Panc1 (cell line): ENCODE results near the gene RBKS. TPM values are rescaled to one million over a fixed set of nuclear protein-coding genes. Genes with fewer than 3 reads are reported as not detected.

Experiments
- ATAC-seq: fragments of 200-7000 bp; cut with Tn5 transposase; 2 replicates; pipeline ENCODE4 v1.9.1; 2020; ENCODE audit warnings: mild to moderate bottlenecking, moderate library complexity
- BruUV-seq: library from RNA; stranded (reverse); fragments of 400-500 nt; replicated peaks from 2 replicates; lab custom pipeline; 2021; lab: Mats Ljungman, UMichigan
- CTCF ChIA-PET: fragments of 300-600 bp; sonication (Branson Sonifier 250); formaldehyde crosslinking; loops from one replicate; lab custom pipeline; 2022; ENCODE audit warnings: antibody characterized with exemption; lab: Charles Lee
- POLR2A ChIA-PET: fragments of 300-600 bp; sonication (Branson Sonifier 250); formaldehyde crosslinking; loops from one replicate; lab custom pipeline; 2022; ENCODE audit warnings: antibody characterized with exemption; lab: Charles Lee
- DNase-seq: peaks from one replicate; pipeline ENCODE4 v3.0.0-alpha.2; 2010; ENCODE audit warnings: low read depth, low spot score
- H3K27ac ChIP-seq: 2 replicates; pipeline ENCODE4 v1.5.1; 2011; ENCODE audit warnings: mild to moderate bottlenecking, low read length, inconsistent platforms
- H3K27me3 ChIP-seq: fragments of 200-500 bp; sonication (Bioruptor generic); 2 replicates; pipeline ENCODE4 v1.6.0; 2014; ENCODE audit warnings: low read length, inconsistent platforms; ENCODE audit not compliant: control insufficient read depth, insufficient read depth
- H3K36me3 ChIP-seq: fragments of 200-500 bp; sonication (Bioruptor generic); 2 replicates; pipeline ENCODE4 v1.5.1; 2014; ENCODE audit warnings: inconsistent platforms, mild to moderate bottlenecking, low read length, moderate library complexity; ENCODE audit not compliant: control insufficient read depth, insufficient read depth
- H3K4me1 ChIP-seq: 2 replicates; pipeline ENCODE4 v1.5.1; 2011; ENCODE audit warnings: inconsistent platforms, mild to moderate bottlenecking, low read length, moderate library complexity; ENCODE audit not compliant: control insufficient read depth, insufficient read depth
- H3K4me3 ChIP-seq, 2 experiments: 2 replicates each; pipeline ENCODE4 v1.5.1; 2011 to 2012; ENCODE audit warnings: low read depth in 2 of 2, low read length in 2 of 2, mild to moderate bottlenecking in 2 of 2, inconsistent platforms in 1 of 2, moderate library complexity in 1 of 2
- H3K9me3 ChIP-seq: fragments of 200-500 bp; sonication (Bioruptor generic); 2 replicates; pipeline ENCODE4 v1.5.1; 2014; ENCODE audit warnings: low read depth, mild to moderate bottlenecking, inconsistent platforms, low read length, moderate library complexity; ENCODE audit not compliant: control insufficient read depth, insufficient read depth
- POLR2AphosphoS5 ChIP-seq: IDR thresholded peaks from 2 replicates; pipeline ENCODE4 v1.6.1; 2012; ENCODE audit warnings: mild to moderate bottlenecking, low read depth, low read length, moderate library complexity
- REST ChIP-seq, 2 experiments: IDR thresholded peaks; 2 replicates each; pipeline ENCODE4 v1.6.1; 2011 to 2012; ENCODE audit warnings: low read depth in 2 of 2, control low read depth in 1 of 2, low read length in 1 of 2, mild to moderate bottlenecking in 1 of 2, moderate library complexity in 1 of 2; ENCODE audit not compliant: insufficient read depth in 1 of 2
- SIN3A ChIP-seq: IDR thresholded peaks from 2 replicates; pipeline ENCODE4 v1.6.1; 2012; ENCODE audit warnings: low read depth, mild to moderate bottlenecking, low read length, moderate library complexity, borderline replicate concordance; ENCODE audit not compliant: insufficient read depth
- TCF7L2 ChIP-seq: IDR thresholded peaks from 2 replicates; pipeline ENCODE4 v1.6.1; 2011; ENCODE audit warnings: mild to moderate bottlenecking, low read depth, low read length, inconsistent platforms
- in situ Hi-C: cut with HindIII; loops from 2 replicates; pipeline ENCODE4 v1.10.0; 2016; ENCODE audit warnings: low sequenced_read_pairs, low pct_unique_long_range_greater_than_20kb
- intact Hi-C: fragments of 100-400 bp; cut with micrococcal nuclease; formaldehyde crosslinking; loops from one replicate; pipeline ENCODE4 v1.10.0; 2022; ENCODE audit not compliant: unreplicated experiment
- total RNA-seq: library from RNA; stranded (reverse); gene quantifications from one replicate; pipeline ENCODE4 v1.2.1, GENCODE V29; 2021; ENCODE audit not compliant: unreplicated experiment
- TF ChIP-seq, protein P1 (sequence below): fragments of 450-650 bp; IDR thresholded peaks from 2 replicates; pipeline ENCODE4 v1.5.1; 2017; ENCODE audit warnings: mild to moderate bottlenecking

Gene RBKS
- total RNA-seq, 1 experiment from 2014 or later, result 2.2 TPM

DNA sequence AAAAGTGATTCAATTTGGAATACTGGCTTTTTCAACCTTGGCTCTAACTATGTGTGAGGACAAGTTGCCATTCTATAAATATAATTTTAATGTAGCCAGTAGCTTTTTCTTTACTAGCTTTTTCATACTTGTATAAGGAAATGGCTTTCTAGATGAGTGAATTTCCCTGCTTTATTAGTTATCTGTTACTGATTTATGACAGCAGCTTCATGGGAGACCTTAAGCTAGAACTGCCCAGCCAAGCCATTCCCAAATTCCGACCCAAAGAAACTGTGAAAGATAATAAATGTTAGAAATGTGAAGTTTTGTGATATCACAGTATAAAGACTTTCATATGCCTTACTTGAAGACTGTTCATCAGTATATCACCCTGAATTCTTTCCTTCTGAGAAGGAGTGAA is 32.7 kb upstream of the RBKS start:
- Histone ChIP-seq H3K36me3 (no peaks in the 10 kb centered on the region), H3K9me3 (no peaks in the 10 kb centered on the region), H3K4me3 (no peak overlapping the region), H3K4me1 (no peaks in the 10 kb centered on the region), H3K27me3 (no peaks in the 10 kb centered on the region), H3K27ac (no peak overlapping the region)
- ChIA-PET POLR2A (no interaction called here), CTCF (no interaction called here)
- no TSS peak for BruUV-seq
- DNase-seq (no peak), ATAC-seq (no peak)
- no peak for TF ChIP-seq REST (IDR thresholded peaks at IDR 0.05; ENCODE audit: insufficient read depth in 1 of 2, low read depth in 2 of 2, low read length in 1 of 2)
- in situ Hi-C loops, result no loop called here
- intact Hi-C loops, result no loop called here

- ChIA-PET CTCF (no interaction called here), POLR2A (no interaction called here)
- H3K36me3 ChIP-seq, result no peaks in the 10 kb centered on the region
- DNase-seq, result no peak
- H3K4me1 ChIP-seq, result no peaks in the 10 kb centered on the region
- no TSS peak for BruUV-seq
- ATAC-seq, result no peak
- H3K27me3 ChIP-seq, result no peaks in the 10 kb centered on the region
- in situ Hi-C loops, result no loop called here
- H3K27ac ChIP-seq, result no peak overlapping the region
- no peak overlapping the region for H3K4me3 ChIP-seq
- intact Hi-C loops, result no loop called here
- TF ChIP-seq POLR2AphosphoS5 (no peak), REST (IDR thresholded peaks at IDR 0.05; ENCODE audit: insufficient read depth in 1 of 2, low read depth in 2 of 2, low read length in 1 of 2) (no peak), SIN3A (no peak), TCF7L2 (no peak)
- TF ChIP-seq, protein P1, sequence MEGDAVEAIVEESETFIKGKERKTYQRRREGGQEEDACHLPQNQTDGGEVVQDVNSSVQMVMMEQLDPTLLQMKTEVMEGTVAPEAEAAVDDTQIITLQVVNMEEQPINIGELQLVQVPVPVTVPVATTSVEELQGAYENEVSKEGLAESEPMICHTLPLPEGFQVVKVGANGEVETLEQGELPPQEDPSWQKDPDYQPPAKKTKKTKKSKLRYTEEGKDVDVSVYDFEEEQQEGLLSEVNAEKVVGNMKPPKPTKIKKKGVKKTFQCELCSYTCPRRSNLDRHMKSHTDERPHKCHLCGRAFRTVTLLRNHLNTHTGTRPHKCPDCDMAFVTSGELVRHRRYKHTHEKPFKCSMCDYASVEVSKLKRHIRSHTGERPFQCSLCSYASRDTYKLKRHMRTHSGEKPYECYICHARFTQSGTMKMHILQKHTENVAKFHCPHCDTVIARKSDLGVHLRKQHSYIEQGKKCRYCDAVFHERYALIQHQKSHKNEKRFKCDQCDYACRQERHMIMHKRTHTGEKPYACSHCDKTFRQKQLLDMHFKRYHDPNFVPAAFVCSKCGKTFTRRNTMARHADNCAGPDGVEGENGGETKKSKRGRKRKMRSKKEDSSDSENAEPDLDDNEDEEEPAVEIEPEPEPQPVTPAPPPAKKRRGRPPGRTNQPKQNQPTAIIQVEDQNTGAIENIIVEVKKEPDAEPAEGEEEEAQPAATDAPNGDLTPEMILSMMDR, result no peak
- H3K9me3 ChIP-seq, result no peaks in the 10 kb centered on the region
These were observed 31.8 kb upstream of the RBKS start for GRCh38 chr2:27921880-27922547.
